WTC11 (cell line): ENCODE measurements around the gene UBAC2. TPM values are rescaled to one million over a fixed set of nuclear protein-coding genes. Genes with fewer than 3 reads are reported as not detected.

Experiments used
- ATAC-seq: fragments of 200-7000 bp; cut with Tn5 transposase; 2 replicates; pipeline ENCODE4 v1.10.0; 2021; ENCODE audit warnings: mild to moderate bottlenecking, moderate library complexity
- CTCF ChIA-PET: fragments of 300-600 bp; sonication (Branson Sonifier 250); formaldehyde crosslinking; loops from one replicate; lab custom pipeline; 2021; ENCODE audit warnings: antibody characterized with exemption; lab: Charles Lee
- POLR2A ChIA-PET: fragments of 350-600 bp; sonication (Branson Sonifier 250); formaldehyde crosslinking; loops from one replicate; lab custom pipeline; 2021; ENCODE audit warnings: antibody characterized with exemption; lab: Charles Lee
- DNase-seq: peaks from one replicate; pipeline ENCODE4 v3.0.0; 2021; ENCODE audit warnings: low spot score
- H3K27ac Mint-ChIP-seq: 2 replicates; pipeline ENCODE4 v1.8.0; 2021; ENCODE audit warnings: mixed read lengths
- H3K27me3 Mint-ChIP-seq: 2 replicates; pipeline ENCODE4 v1.8.0; 2021; ENCODE audit warnings: low read depth, mild to moderate bottlenecking, moderate library complexity, mixed read lengths
- H3K36me3 Mint-ChIP-seq: 2 replicates; pipeline ENCODE4 v1.8.0; 2021; ENCODE audit warnings: mixed read lengths
- H3K4me1 Mint-ChIP-seq: 2 replicates; pipeline ENCODE4 v1.8.0; 2022; ENCODE audit warnings: mixed read lengths
- H3K4me3 Mint-ChIP-seq: 2 replicates; pipeline ENCODE4 v1.8.0; 2021; ENCODE audit warnings: mild to moderate bottlenecking, moderate library complexity, mixed read lengths
- H3K9me3 Mint-ChIP-seq: 2 replicates; pipeline ENCODE4 v1.8.0; 2021; ENCODE audit warnings: mixed read lengths
- AFF4 ChIP-seq: sonication (generic); formaldehyde crosslinking; IDR thresholded peaks from 2 replicates; pipeline ENCODE4 v1.8.1; 2023; ENCODE audit warnings: mild to moderate bottlenecking, missing genetic modification reagents, borderline replicate concordance
- ARID4B ChIP-seq: sonication (generic); formaldehyde crosslinking; IDR thresholded peaks from 2 replicates; pipeline ENCODE4 v1.8.0; 2023; ENCODE audit warnings: missing genetic modification reagents, mild to moderate bottlenecking, borderline replicate concordance
- CBFB ChIP-seq: sonication (generic); formaldehyde crosslinking; IDR thresholded peaks from 2 replicates; pipeline ENCODE4 v1.8.1; 2022; ENCODE audit warnings: mild to moderate bottlenecking, low read depth, missing genetic modification reagents
- E2F1 ChIP-seq: sonication (generic); formaldehyde crosslinking; IDR thresholded peaks from 2 replicates; pipeline ENCODE4 v1.8.0; 2022; ENCODE audit warnings: mild to moderate bottlenecking, missing genetic modification reagents
- E2F5 ChIP-seq: sonication (generic); formaldehyde crosslinking; IDR thresholded peaks from 2 replicates; pipeline ENCODE4 v1.8.1; 2022; ENCODE audit warnings: mild to moderate bottlenecking, moderate library complexity, missing genetic modification reagents
- FOXK1 ChIP-seq: sonication (generic); formaldehyde crosslinking; IDR thresholded peaks from 2 replicates; pipeline ENCODE4 v1.8.0; 2022; ENCODE audit warnings: mild to moderate bottlenecking, moderate library complexity, missing genetic modification reagents
- HMGXB4 ChIP-seq: sonication (generic); formaldehyde crosslinking; IDR thresholded peaks from 2 replicates; pipeline ENCODE4 v1.8.1; 2023; ENCODE audit warnings: mild to moderate bottlenecking, moderate library complexity, missing genetic modification reagents
- NR1H2 ChIP-seq: sonication (generic); formaldehyde crosslinking; IDR thresholded peaks from 2 replicates; pipeline ENCODE4 v1.9.0; 2021; ENCODE audit warnings: mild to moderate bottlenecking, moderate library complexity, missing genetic modification reagents
- ZBTB21 ChIP-seq: sonication (generic); formaldehyde crosslinking; IDR thresholded peaks from 2 replicates; pipeline ENCODE4 v1.8.1; 2023; ENCODE audit warnings: mild to moderate bottlenecking, missing genetic modification reagents, borderline replicate concordance
- ZMAT4 ChIP-seq: fragments of 250-450 bp; sonication (Bioruptor Pico); IDR thresholded peaks from 2 replicates; pipeline ENCODE4 v1.9.0; 2021; ENCODE audit warnings: mild to moderate bottlenecking
- ZNF263 ChIP-seq: sonication (generic); formaldehyde crosslinking; IDR thresholded peaks from 2 replicates; pipeline ENCODE4 v1.8.1; 2022; ENCODE audit warnings: low read depth, mild to moderate bottlenecking, moderate library complexity, missing genetic modification reagents
- total RNA-seq: library from RNA; stranded (reverse); gene quantifications from 3 replicates; pipeline ENCODE4 v1.2.3, GENCODE V29; 2021

UBAC2 gene
- total RNA-seq, 1 experiment from 2014 or later, result 64.7 TPM

GRCh38 chr13:99158846-99159245, 41.8 kb upstream of the UBAC2 start (continued):
- no peak for TF ChIP-seq ARID4B (CRISPR knock-in tag)
- no peak for TF ChIP-seq FOXK1 (CRISPR knock-in tag)
- no peak for TF ChIP-seq NR1H2 (CRISPR knock-in tag)
- TF ChIP-seq E2F1 (CRISPR knock-in tag), result no peak
- no peak for TF ChIP-seq CBFB
- TF ChIP-seq ZMAT4 (CRISPR knock-in tag), result no peak

GRCh38 chr13:99159331-99160061, 41.2 kb upstream of the UBAC2 start:
- DNase-seq (no peak), ATAC-seq (no peak)
- TF ChIP-seq AFF4 (CRISPR knock-in tag) (no peak), ZBTB21 (CRISPR knock-in tag) (no peak), E2F5 (CRISPR knock-in tag) (no peak), HMGXB4 (CRISPR knock-in tag) (no peak), ZNF263 (no peak), CBFB (no peak)
- TF ChIP-seq, all 79 proteins: peak for 0
- POLR2A ChIA-PET, result no interaction called here
- Mint-ChIP-seq H3K27me3 (no peaks in the 10 kb centered on the region), H3K27ac (no peak overlapping the region), H3K9me3 (peaks cover 6% of the 10 kb centered on the region), H3K4me1 (no peaks in the 10 kb centered on the region), H3K36me3 (no peaks in the 10 kb centered on the region), H3K4me3 (no peak overlapping the region)
- CTCF ChIA-PET, result no interaction called here
